WERI-Rb-1 (cell line): Measurements from ENCODE around the gene ESPL1.

ENCODE experiments used
- DNase-seq: peaks from one replicate; pipeline ENCODE4 v3.0.0-alpha.2; 2020
- H3K27ac ChIP-seq: fragments of 250-450 bp; sonication (Bioruptor Pico); 2 replicates; pipeline ENCODE4 v1.5.1; 2020; ENCODE audit warnings: mild to moderate bottlenecking, moderate library complexity
- H3K27me3 ChIP-seq: fragments of 250-450 bp; sonication (Bioruptor Pico); 2 replicates; pipeline ENCODE4 v1.5.1; 2021; ENCODE audit warnings: mild to moderate bottlenecking, low read depth, moderate library complexity; ENCODE audit not compliant: insufficient read depth, severe bottlenecking
- H3K36me3 ChIP-seq: fragments of 250-450 bp; sonication (Bioruptor Pico); 2 replicates; pipeline ENCODE4 v1.5.1; 2020; ENCODE audit warnings: mild to moderate bottlenecking, moderate library complexity
- H3K4me3 ChIP-seq: 2 replicates; pipeline ENCODE4 v1.5.1; 2011; ENCODE audit warnings: low read depth, mild to moderate bottlenecking, control low read depth, low read length
- H3K9me3 ChIP-seq: fragments of 250-450 bp; sonication (Bioruptor Pico); 2 replicates; pipeline ENCODE4 v1.5.1; 2021; ENCODE audit warnings: mild to moderate bottlenecking, moderate library complexity; ENCODE audit not compliant: severe bottlenecking
- TF ChIP-seq, protein P1 (sequence below): IDR thresholded peaks from 2 replicates; pipeline ENCODE4 v1.5.1; 2011; ENCODE audit warnings: low read depth, mild to moderate bottlenecking, control low read depth, inconsistent platforms, low read length

The ESPL1 gene

DNA sequence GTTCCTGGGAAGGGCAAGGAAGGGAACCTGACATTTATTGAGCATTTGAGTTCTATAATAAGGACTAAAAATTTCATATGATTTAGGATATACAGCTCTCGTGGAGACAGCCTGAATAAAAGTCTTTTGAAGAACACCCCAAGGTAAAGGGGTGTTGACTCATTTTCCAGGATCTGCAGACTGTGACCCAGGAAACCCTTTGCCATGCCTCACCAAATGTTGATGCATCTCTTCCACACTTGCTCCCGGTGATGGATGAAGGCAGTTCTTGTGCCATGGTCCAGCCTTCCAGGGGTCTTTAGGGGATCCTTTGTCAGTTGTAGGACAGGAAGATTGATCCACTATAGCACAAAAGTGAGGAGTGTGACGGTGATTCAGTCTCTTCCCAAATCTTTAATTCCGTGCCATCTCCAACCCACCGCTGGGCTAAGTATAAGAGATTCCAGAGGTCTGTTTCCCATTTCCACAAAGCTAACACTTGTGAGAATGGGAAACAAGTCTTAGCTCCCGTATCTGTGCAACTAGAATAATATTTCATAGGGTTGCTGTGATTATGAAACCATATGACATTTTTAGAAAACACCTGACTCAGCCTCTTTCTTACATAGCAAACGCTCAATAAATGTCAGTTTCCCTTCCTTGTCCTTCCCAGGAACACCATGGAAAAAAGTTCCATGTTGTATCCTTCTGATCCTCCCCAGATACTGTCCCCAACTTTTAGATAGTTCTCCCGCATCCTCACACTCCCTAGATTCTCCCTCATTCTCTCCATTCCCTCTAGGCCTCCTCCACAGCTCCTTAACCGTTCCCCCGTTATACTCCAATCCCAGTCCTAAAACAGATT is 52.5 kb downstream of the ESPL1 start:
- Histone ChIP-seq H3K36me3 (peaks cover 29% of the 10 kb centered on the region), H3K9me3 (no peaks in the 10 kb centered on the region), H3K4me3 (peak overlapping the region; percentile 71), H3K27me3 (no peaks in the 10 kb centered on the region), H3K27ac (peak overlapping the region; percentile 93)
- TF ChIP-seq, protein P1, sequence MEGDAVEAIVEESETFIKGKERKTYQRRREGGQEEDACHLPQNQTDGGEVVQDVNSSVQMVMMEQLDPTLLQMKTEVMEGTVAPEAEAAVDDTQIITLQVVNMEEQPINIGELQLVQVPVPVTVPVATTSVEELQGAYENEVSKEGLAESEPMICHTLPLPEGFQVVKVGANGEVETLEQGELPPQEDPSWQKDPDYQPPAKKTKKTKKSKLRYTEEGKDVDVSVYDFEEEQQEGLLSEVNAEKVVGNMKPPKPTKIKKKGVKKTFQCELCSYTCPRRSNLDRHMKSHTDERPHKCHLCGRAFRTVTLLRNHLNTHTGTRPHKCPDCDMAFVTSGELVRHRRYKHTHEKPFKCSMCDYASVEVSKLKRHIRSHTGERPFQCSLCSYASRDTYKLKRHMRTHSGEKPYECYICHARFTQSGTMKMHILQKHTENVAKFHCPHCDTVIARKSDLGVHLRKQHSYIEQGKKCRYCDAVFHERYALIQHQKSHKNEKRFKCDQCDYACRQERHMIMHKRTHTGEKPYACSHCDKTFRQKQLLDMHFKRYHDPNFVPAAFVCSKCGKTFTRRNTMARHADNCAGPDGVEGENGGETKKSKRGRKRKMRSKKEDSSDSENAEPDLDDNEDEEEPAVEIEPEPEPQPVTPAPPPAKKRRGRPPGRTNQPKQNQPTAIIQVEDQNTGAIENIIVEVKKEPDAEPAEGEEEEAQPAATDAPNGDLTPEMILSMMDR: no peak
- no peak for DNase-seq

DNA sequence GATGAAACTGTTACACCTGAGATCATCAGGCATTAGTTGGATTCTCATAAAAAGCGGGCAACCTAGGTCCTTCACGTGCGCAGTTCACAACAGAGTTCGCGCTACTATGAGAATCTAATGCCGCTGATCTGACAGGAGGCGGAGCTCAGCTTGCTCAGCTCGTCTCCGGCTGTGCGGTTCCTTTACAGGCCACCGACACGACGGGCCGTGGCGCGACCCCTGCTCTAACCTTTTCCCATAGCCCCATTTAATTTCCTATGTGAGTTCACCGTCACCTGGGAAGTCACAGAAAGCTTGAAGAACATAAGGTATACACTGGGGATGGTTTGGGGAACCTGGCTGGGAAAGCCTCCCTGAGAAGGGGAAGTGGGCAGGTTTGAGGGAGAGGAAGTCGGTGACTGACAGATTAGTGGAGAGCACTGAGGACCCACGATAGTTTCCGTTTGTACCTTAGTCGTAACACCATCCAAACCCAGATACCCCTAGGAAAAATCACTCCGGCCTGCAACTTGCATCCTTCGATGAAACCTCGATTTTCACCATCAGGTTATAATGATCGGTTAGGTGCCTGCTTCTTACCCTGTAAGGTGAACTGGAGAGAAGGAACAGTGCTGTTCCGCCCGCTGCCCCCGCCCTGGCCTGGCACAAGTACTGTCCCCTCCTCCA is 56.1 kb downstream of the ESPL1 start:
- no peaks in the 10 kb centered on the region for H3K9me3 ChIP-seq
- H3K27ac ChIP-seq: peak overlapping the region; percentile 85
- H3K36me3 ChIP-seq: peaks cover 5% of the 10 kb centered on the region
- no peaks in the 10 kb centered on the region for H3K27me3 ChIP-seq
- TF ChIP-seq, protein P1: no peak
- H3K4me3 ChIP-seq: peak overlapping the region; percentile 49
- DNase-seq: peak; percentile 66

DNA sequence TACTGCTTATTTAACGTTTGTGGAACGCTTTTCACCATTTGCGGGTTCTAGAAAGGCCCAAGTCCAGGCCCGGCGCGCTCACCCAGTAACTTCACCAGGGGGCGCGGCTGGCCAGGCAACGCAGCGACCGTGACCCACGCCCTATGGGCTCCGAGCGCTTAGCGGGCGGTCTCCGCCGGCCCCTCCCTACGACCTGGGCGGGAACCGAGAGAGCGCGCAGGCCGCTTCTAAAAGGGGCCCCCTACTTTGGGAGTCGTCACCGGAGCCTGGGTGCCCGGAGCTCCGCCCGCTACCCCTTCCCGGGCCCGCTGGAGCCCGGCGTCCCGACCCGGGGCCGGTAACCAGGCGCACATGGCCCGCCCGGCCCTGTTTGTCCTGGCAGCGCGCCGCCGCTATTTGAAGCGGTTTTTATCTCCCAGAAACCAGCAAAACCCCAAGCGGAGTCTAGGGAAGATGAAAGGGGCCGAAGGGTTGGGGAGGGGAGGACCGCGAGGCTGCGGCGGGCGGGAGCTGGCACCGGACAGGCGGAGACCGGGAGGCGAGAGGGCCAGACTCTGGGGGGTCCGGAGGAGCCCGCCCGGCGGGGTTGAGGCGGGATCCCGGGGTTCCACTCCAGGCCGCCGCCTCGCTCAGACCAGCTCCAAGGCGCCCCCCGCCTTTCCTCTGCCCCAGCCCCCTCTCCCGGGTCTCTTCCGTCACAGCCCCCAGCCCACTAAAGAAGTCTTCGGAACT is 56.8 kb downstream of the ESPL1 start:
- peak; percentile 92 for DNase-seq
- H3K27me3 ChIP-seq: no peaks in the 10 kb centered on the region
- no peaks in the 10 kb centered on the region for H3K9me3 ChIP-seq
- peaks cover 2% of the 10 kb centered on the region for H3K36me3 ChIP-seq
- H3K27ac ChIP-seq: peak overlapping the region; percentile 85
- H3K4me3 ChIP-seq: peak overlapping the region; percentile 49
- TF ChIP-seq, protein P1: peak; percentile 76

DNA sequence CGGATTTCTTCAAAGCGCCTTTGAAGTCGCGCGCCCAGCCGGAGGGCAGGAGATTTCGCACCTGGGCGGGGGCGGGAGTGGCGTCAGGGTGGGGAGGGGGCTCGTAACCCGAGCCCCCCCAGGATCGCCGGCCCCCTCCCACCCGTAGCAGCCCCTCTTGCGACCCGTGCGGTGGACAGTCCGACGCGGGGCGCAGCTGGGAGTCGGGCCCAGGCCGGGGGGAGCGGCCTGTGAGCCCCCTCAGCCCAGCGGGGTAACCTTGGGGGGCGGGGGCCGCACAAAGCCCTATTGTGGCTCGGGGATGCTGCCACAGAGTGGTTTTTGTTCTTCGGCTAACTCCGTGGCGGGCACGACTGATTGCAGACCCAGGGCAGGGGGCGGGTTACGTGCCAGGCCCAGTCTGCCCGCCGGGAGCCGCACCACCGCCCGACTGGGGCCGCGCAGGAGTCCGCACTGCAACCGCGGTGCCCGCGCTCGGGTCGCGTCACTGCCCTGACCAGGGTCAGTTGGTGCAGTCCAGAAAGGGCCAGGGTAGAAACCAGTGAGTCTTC is 57.5 kb downstream of the ESPL1 start:
- Histone ChIP-seq H3K36me3 (no peaks in the 10 kb centered on the region; the same call in 1 of the 2 replicates), H3K4me3 (no peak overlapping the region), H3K27ac (peak overlapping the region; percentile 85; the same call in 1 of the 2 replicates), H3K9me3 (no peaks in the 10 kb centered on the region), H3K27me3 (no peaks in the 10 kb centered on the region)
- no peak for DNase-seq
- TF ChIP-seq, protein P1: no peak

DNA sequence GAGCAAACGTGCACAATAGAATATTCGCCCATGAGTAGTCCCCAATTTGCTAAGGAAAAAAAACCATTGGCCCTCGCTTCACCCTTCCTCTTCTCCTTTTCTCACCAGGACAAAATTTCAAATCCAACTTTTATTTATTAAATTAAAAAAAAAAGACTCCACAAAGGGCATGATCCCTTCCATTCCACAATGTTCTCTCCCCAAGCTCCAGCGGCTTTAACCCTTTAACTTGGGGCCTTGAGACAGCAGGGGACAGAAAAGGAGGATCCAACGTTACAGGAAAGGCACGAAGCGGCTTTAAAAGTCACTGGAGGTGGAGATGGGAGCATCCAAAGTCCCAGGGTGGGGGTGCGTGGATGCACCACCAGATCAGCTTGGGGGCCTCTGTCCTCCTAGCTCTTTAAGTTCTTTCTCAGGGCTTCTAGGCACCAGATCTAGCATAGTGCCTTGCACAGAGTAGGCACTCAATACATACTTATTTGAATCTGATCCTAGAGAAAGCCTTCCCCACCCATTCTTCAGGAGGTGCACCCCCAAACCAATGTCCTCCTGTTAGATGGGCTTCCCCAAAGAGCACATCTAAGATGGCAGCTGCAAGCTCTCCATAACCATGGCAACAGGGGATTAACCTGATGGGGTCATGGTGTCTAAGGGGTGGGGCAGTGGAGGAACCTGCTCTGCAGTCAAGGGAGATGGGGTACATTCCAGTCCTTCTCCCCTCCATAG is 58.5 kb downstream of the ESPL1 start:
- no peaks in the 10 kb centered on the region for H3K9me3 ChIP-seq
- DNase-seq: no peak
- no peak overlapping the region for H3K27ac ChIP-seq
- no peak overlapping the region for H3K4me3 ChIP-seq
- H3K36me3 ChIP-seq: no peaks in the 10 kb centered on the region
- TF ChIP-seq, protein P1: no peak
- no peaks in the 10 kb centered on the region for H3K27me3 ChIP-seq
